Uterus (tissue), 2 donors: ENCODE results near the gene PRRC2B.

Experiments
- CTCF ChIP-seq, 4 experiments: fragments of 200-600 bp in 2 of 4; fragments of 450-650 bp in 2 of 4; sonication (generic) in 2 of 4; IDR thresholded peaks; one replicate each; pipeline ENCODE4 v1.5.1; 2016 to 2019; ENCODE audit warnings: antibody characterized with exemption in 4 of 4, mild to moderate bottlenecking in 2 of 4, moderate library complexity in 1 of 4
- POLR2A ChIP-seq, 2 donors: fragments of 450-650 bp; IDR thresholded peaks; one replicate each; pipeline ENCODE4 v1.6.1; 2016; ENCODE audit warnings: antibody characterized with exemption in 2 of 2, mild to moderate bottlenecking in 1 of 2, moderate library complexity in 1 of 2

GRCh38 chr9:131443648-131444047 lies 49.8 kb downstream of the PRRC2B start:
- no peak for TF ChIP-seq CTCF (IDR thresholded peaks at IDR 0.05)
- TF ChIP-seq POLR2A (IDR thresholded peaks at IDR 0.05) = no peak
